Measurements from ENCODE around the gene COL18A1.

The COL18A1 gene

DNA sequence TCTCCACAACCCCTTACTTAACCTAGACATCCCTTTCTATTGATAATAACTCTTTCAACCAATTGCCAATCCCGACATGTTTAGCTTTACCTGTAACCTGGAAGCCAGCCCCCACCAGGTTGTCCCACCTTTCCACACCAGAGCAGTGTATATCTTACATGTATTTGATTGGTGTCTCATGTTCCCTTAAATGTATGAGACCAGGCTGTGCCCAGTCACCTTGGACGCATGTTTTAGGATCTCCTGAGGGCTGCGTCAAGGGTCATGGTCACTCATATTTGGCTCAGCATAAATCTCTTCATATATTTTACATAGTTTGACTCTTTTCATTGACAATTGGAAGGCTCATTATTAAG is 142.6 kb downstream of the COL18A1 start:
- Mint-ChIP-seq H3K4me1 (peaks cover 38% of the 10 kb centered on the region), H3K4me3 (no peak overlapping the region), H3K9me3 (no peaks in the 10 kb centered on the region), H3K36me3 (peaks cover 13% of the 10 kb centered on the region), H3K27ac (no peak overlapping the region)
- DNase-seq (ENCODE audit: low spot score in 2 of 2) (no peak), ATAC-seq (no peak)

DNA sequence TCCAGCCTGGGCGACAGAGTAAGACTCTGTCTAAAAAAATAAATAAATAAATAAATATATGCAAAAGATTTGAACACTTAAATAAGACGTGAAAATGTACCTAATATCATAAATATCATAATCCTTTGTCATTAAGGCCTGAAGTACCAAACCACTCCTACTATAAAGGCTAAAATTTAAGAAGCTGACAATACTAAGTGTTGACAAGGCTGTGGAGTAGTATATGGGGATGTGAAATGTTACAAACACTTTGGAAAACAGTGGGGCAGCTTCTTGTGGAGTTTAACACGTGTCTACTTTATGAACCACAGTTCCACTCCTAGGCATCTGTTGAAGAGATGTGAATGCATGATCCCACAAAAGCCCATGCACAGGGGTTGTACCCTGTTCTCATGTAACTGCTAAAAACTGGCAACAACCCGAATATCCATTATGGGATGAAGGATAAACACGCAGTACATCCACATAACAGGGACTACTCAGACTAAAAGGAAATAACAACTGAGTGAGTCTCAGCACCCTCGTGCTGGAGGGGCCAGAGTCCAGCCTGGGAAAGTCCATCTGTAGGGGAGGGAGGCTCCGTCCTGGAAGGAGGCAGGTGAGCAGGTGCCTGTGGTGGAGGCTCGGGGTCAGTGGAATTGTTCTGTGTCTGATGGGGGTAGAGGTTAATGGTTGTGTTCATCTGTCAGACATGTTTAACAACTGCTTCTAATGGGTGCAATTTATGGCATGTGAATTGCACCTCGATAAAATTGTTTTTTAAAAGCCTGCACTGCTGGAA is 143.9 kb downstream of the COL18A1 start:
- ATAC-seq (no peak), DNase-seq (ENCODE audit: low spot score in 2 of 2) (no peak)
- peaks cover 13% of the 10 kb centered on the region for H3K36me3 Mint-ChIP-seq
- peak overlapping the region; percentile 50 for H3K4me3 Mint-ChIP-seq
- peak overlapping the region; percentile 90 for H3K27ac Mint-ChIP-seq
- no peaks in the 10 kb centered on the region for H3K9me3 Mint-ChIP-seq
- H3K4me1 Mint-ChIP-seq, result peaks cover 32% of the 10 kb centered on the region

DNA sequence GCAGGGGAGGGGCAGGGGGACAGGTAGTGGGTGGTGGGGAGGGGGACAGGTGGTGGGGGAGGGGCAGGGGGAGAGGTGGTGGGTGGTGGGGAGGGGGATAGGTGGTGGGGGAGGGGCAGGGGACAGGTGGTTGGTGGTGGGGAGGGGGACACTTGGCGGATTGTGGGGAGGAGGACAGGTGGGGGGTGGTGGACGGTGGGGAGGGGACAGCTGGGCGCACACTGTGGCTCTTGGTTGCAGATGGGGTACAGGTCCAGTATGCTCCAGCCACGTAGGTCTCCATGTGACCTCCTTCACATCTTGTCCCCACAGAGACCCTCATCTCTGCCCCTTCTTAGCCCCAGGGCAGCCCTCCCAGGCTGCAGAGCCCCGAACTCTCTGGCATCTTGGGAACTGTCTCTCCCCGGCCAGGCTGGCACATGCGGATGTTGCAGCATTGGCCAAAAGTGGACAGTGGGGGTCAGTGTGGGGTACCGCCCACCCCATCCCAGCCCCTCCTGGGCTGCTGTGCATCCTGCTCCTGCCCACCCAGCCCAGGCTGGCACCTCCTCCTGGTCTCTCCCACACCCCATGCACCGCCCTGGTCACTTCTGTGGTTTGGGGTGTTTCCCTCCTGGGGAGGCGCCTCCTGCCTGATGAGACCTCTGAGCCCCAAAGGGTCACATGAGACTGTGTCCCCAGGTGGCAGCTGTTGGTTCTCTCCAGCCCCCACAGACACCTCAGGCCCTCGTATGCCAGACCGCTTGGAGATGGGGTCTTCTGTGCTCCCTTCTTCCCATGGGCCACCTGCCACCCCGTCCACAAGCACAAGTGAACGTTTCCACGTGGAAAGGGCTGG is 144.9 kb downstream of the COL18A1 start:
- H3K36me3 Mint-ChIP-seq, result peaks cover 20% of the 10 kb centered on the region
- peak in 1 of 2 donors; percentile 67 for DNase-seq (ENCODE audit: low spot score in 2 of 2)
- no peaks in the 10 kb centered on the region for H3K9me3 Mint-ChIP-seq
- peak overlapping the region; percentile 96 for H3K27ac Mint-ChIP-seq
- no peak for ATAC-seq
- H3K4me1 Mint-ChIP-seq, result peaks cover 37% of the 10 kb centered on the region
- peak overlapping the region; percentile 71 for H3K4me3 Mint-ChIP-seq

DNA sequence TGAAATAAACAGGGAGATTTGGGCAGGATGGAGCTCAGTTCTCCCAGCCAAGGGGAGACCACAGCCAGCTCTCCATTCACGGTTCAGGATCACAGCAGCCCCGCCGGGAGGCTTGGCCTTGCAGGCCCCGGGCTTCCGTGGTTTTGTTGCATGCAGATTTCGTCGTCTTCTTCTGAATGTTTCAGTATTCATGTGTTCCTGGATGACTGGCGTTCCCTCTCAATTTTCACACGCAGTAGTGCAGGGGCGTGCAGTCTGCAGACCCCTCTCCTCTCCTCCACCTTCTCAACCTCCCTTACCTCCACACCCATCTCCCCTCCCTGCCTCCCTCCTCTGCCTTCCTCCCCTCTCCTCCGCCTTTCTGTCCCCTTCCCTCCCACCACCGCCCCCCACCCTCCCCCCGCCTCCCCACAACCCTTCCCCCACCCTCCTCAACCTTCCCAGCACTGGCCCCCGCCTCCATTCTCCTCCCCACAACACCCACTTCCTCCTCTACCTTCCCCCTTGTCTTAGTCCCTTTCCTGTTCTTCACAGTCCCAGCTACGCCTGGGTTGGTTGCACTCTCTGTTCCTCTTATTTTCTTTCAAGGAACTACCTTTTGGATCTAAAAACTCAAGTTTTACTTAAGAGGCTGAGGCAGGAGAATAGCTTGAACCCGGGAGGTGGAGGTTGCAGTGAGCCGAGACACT is 145.7 kb downstream of the COL18A1 start:
- Mint-ChIP-seq H3K9me3 (no peaks in the 10 kb centered on the region), H3K4me1 (peaks cover 38% of the 10 kb centered on the region), H3K4me3 (peak overlapping the region; percentile 71), H3K36me3 (peaks cover 21% of the 10 kb centered on the region), H3K27ac (peak overlapping the region; percentile 96)
- ATAC-seq (peak; percentile 61), DNase-seq (ENCODE audit: low spot score in 2 of 2) (peak in 1 of 2 donors; percentile 79)

DNA sequence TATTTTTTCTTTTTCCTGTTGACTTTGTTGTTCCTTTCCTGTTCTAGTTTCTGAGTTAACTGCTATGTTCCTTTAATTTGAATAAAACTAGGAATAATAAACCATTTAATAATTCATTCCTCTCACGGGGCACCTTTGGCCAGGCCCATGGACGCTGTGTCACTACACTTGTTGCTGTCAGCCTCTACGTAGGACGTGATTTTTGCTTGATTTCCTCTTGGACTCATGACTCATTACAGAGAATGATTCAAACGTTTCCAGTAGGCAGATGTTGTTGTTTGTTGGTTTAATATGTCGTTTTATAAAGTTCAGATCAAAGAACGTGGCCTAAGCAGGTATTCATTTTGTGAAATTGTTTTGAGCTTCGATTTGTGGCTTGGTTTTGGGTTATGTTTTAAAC is 146.4 kb downstream of the COL18A1 start:
- ATAC-seq, result peak; percentile 79
- H3K36me3 Mint-ChIP-seq, result peaks cover 21% of the 10 kb centered on the region

DNA sequence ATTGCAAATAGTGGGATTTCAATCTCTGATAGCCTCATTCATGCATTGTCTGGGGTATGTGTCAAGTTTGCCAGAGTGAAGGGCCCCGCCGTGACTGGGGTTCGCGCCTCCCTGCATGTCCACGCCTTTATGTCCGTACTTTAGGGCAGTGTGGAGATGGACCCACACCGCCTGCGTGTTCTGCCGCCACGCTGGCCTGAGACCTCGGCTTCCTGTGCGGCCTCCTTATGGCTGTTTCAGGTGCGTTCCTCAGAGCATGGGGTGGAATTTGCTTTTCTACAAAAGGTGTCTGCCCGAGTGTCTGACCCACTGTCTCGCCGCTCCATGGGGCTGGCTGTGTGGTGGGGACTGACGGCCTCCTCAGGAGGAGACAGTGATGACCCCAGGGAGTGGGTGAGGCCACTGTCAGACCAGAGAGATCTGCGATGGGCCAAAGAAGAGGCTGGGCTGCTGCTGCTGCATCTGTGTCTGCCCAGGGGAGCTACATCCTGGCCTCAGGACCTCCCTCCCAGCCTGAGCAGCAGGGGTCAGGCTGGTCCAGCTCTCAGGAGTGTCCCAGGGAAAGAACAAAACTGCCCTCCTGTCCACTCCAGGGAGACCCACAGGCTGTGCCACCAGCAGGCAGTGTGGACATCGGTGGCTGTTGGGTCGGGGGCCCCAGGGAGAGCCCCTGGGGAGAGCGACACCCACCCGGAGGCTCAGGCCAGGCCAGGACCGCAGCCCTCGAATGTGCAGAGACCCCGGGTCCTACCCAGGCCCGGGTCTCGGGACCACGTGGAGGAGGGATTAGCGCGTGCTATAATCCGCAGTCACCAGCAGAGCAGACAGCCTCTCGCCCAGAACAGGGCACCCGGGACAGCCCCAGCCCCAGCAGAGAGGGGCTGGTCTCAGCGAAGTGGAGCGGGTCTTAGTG is 147.1 kb downstream of the COL18A1 start:
- no peak for ATAC-seq

More for the DNA sequence above, 146.4 kb downstream of the COL18A1 start:
- H3K9me3 Mint-ChIP-seq, result no peaks in the 10 kb centered on the region
- H3K4me3 Mint-ChIP-seq, result peak overlapping the region; percentile 71
- H3K27ac Mint-ChIP-seq, result peak overlapping the region; percentile 96
- peaks cover 38% of the 10 kb centered on the region for H3K4me1 Mint-ChIP-seq
- no peak for DNase-seq (ENCODE audit: low spot score in 2 of 2)

DNA sequence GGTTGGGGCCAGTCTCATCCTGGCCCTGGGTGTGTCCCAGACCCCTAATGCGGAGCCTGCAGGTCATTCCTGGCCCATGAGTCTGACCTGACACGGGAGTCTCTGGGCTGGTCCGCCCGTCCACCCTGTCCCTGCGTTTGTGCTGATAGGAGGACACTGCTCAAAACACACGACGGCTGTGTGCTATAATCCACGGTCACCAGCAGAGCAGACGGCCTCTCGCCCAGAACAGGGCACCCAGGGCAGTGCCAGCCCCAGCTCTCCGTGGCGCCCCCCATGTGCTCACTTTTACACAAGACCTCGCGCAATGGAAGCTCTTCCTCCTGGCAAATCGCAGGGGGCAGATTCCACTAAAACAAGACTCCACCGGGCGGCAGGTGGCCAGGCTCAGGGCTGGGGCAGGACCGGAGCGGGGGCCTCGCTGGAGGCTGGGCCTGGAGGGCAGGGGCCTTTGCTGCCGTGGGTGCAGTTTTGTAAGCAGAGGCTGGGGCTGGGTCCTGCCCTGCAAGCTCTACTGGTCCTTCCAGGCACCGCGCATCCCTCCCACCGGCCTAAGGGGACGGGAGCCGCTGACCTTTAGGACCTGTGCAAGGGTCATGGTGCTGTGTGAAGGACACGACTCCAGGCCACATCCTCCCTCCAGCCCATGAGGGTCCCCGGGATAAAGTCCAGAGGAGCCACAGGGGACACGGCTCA is 147.9 kb downstream of the COL18A1 start:
- ATAC-seq (no peak), DNase-seq (ENCODE audit: low spot score in 2 of 2) (no peak)
- H3K4me3 Mint-ChIP-seq, result peak overlapping the region; percentile 45

More for the DNA sequence above, 147.1 kb downstream of the COL18A1 start:
- Mint-ChIP-seq H3K9me3 (no peaks in the 10 kb centered on the region), H3K27ac (peak overlapping the region; percentile 96), H3K36me3 (peaks cover 21% of the 10 kb centered on the region), H3K4me3 (peak overlapping the region; percentile 71), H3K4me1 (peaks cover 38% of the 10 kb centered on the region)
- no peak for DNase-seq (ENCODE audit: low spot score in 2 of 2)

DNA sequence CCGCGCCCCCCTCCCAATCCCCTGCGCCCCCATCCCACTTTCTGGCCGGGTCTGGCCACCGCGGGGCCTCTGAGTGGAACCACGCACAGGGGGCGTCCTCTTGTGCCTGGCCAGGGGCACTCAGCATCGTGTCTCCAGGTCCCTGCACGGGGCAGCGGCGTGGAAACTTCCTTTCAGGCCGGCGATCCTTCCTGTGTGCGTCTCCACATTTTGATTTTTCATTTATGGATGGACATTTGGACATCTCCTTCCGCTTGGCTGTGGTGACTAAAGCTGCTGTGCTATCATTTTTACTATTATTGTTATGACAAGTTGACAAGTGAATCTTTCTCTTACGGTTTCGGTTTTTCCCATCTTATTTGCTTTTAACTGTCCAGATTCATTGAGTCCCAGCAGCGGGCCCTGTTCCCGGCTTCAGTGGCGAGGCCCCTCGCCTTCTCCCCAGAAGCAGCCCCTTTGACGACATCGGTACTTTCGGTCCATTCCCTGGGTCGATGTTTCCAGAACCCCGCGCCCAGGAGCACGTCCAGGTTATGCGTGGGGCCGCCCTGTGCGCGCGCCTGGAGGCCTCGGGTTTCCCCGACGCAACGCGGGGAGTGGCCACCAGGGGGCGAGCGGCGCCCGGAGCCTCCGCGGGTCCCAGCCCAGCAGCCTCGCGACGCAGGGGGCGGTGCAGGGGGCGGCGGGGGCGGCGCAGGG is 149.7 kb downstream of the COL18A1 start:
- Mint-ChIP-seq H3K27ac (peak overlapping the region; percentile 96), H3K36me3 (peaks cover 16% of the 10 kb centered on the region), H3K9me3 (no peaks in the 10 kb centered on the region), H3K4me1 (peaks cover 31% of the 10 kb centered on the region), H3K4me3 (peak overlapping the region; percentile 81)
- ATAC-seq, result peak; percentile 73
- DNase-seq (ENCODE audit: low spot score in 2 of 2), result peak; percentile 97

More for the DNA sequence above, 147.9 kb downstream of the COL18A1 start:
- Mint-ChIP-seq H3K36me3 (peaks cover 21% of the 10 kb centered on the region), H3K4me1 (peaks cover 38% of the 10 kb centered on the region), H3K27ac (peak overlapping the region; percentile 96), H3K9me3 (no peaks in the 10 kb centered on the region)

DNA sequence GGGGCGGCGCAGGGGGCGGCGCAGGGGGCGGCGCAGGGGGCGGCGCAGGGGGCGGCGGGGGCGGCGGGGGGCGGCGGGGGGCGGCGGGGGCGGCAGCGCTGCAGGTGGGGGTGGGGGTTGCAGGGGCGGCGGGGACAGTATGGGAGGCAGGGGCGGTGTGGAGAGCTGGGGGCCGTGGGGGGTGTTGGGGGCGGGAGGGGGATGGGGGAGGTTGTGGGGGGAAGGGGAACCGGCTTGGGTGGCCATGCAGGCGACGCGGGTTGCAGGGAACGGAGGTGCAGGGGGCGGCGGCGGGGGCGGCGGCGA is 150.2 kb downstream of the COL18A1 start:
- Mint-ChIP-seq H3K36me3 (peaks cover 15% of the 10 kb centered on the region), H3K9me3 (no peaks in the 10 kb centered on the region), H3K27ac (peak overlapping the region; percentile 96), H3K4me3 (peak overlapping the region; percentile 81), H3K4me1 (peaks cover 26% of the 10 kb centered on the region)
- no peak for DNase-seq (ENCODE audit: low spot score in 2 of 2)
- ATAC-seq, result no peak

DNA sequence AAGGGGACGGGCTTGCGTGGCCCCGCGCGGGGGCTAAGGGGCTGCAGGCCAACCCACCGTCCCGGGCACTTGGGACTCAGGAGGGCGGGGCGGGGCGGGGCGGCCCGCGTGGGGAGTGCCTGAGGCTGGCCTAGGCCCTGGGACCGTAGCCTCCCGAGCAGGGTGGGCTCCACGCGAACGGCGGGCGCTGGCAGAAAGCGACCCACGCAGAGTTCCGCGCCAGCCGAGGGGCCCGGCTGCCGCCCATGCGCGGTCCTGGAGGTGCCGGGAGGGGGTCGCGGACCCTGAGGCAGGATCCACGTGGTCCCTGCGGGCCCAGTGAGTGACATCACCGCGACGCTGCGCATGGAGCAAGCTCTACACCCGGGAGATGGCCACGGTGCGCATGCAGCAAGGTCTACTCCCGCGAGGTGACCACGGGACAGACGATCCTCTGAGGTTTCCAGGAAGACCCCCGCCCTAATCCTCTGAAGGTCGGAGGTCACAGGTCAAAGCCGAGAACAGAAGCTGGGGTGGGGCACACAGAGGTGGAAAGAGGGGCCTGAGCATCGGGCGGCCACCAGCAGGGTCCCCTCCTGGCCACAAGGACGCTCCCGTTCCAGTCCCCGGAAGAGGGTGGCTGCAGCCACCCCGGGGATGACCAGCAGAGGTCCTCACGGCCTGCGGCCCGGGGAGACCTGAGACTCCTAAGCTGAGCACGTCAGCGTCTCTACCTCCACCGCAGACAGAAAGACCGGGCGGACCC is 150.8 kb downstream of the COL18A1 start:
- Mint-ChIP-seq H3K27ac (no peak overlapping the region), H3K36me3 (peaks cover 9% of the 10 kb centered on the region), H3K4me1 (peaks cover 21% of the 10 kb centered on the region), H3K4me3 (peak overlapping the region; percentile 81), H3K9me3 (no peaks in the 10 kb centered on the region)
- DNase-seq (ENCODE audit: low spot score in 2 of 2), result peak; percentile 38 to 74
- ATAC-seq, result peak; percentile 68

DNA sequence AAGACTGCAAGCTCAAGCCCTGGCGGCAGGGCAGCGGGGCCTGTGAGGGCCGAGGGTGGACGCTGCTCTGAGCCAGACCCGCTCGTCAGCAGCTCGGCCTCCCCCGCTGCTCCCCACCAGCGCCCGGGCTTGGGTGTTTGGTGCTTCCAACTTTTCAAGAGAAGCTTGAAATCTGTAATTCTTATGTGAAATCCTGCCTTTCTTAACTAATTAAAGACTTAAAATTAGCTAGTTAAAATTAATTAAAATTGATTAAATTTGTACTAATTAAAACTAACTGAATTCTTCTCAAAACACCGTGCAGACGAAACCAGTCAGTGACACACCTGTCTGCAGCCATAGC is 151.3 kb downstream of the COL18A1 start:
- Mint-ChIP-seq H3K27ac (no peak overlapping the region), H3K4me3 (peak overlapping the region; percentile 81), H3K4me1 (peaks cover 16% of the 10 kb centered on the region), H3K36me3 (peaks cover 8% of the 10 kb centered on the region), H3K9me3 (no peaks in the 10 kb centered on the region)
- DNase-seq (ENCODE audit: low spot score in 2 of 2), result no peak
- no peak for ATAC-seq

DNA sequence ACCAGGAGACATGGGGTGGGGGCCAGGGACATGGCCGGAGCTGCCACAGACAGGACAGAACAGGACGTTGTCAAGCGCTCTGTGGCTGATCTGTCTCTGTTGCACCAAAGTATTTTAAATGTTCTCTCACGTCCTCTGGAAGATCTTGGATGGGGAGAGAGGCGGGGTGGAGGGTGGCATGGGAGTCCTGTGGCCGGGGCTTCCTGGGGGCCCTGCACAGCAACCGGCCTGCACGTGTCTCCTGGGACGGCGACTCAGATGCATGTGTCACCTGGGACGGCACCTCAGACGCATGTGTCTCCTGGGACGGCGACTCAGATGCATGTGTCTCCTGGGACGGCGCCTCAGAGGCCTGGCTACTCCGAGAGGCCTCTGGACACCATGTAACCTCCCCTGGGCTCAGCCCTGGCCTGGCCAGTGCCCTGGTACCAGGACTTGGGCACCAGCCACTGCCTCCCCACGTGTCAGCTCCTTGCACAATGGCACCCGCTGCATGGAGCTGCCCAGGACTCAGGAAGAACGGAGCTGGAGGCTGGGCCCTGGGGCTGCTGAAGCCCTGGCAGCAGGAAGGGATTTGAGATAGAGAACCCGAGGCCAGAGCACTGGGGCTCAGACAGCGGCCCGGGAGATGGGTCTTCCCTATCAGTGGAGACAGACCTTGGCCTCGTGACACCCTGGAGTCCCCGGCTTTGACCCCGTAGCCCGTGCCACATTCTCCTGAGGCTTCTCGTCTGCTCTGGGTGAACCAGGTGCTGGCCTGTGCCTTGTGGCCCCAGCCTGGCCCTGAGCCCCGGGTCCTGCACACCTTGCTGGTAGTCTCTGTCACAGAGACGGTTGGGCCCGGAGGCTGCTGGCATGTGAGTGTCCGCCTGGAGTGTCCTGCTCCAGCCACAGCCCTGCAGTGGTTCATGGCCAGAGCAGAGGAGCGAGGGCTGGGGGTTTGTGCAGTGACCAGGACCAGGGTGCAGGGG is 152.0 kb downstream of the COL18A1 start:
- H3K27ac Mint-ChIP-seq, result no peak overlapping the region
- peaks cover 8% of the 10 kb centered on the region for H3K36me3 Mint-ChIP-seq
- H3K9me3 Mint-ChIP-seq, result no peaks in the 10 kb centered on the region
- ATAC-seq (no peak), DNase-seq (ENCODE audit: low spot score in 2 of 2) (no peak)
- H3K4me1 Mint-ChIP-seq, result peaks cover 9% of the 10 kb centered on the region
- no peak overlapping the region for H3K4me3 Mint-ChIP-seq
